Measurements from ENCODE around the gene PRKCH.

The PRKCH gene

GRCh38 chr14:61453103-61453767 lies 131.9 kb downstream of the PRKCH start:
- DNase-seq: no peak
- H3K9me3 ChIP-seq (ENCODE audit: control insufficient read depth, low read length): no peaks in the 10 kb centered on the region
- H3K4me1 ChIP-seq (ENCODE audit: control insufficient read depth, insufficient read depth, low read length, poor library complexity, severe bottlenecking): peaks cover 74% of the 10 kb centered on the region
- H3K27me3 ChIP-seq (replicated peaks; ENCODE audit: control insufficient read depth, insufficient read depth, low read length, poor library complexity, severe bottlenecking): no peaks in the 10 kb centered on the region
- H3K27ac ChIP-seq (ENCODE audit: insufficient read depth, low read length, poor library complexity, severe bottlenecking): peak overlapping the region; percentile 56
- peaks cover 48% of the 10 kb centered on the region for H3K36me3 ChIP-seq (ENCODE audit: control insufficient read depth, insufficient read depth, low read length)
- H3K4me3 ChIP-seq (ENCODE audit: insufficient read depth, low read depth, low read length, poor library complexity, severe bottlenecking): peak overlapping the region; percentile 9

- Histone ChIP-seq H3K36me3 (ENCODE audit: control insufficient read depth, insufficient read depth, low read length) (peaks cover 61% of the 10 kb centered on the region), H3K4me1 (ENCODE audit: control insufficient read depth, insufficient read depth, low read length, poor library complexity, severe bottlenecking) (peaks cover 65% of the 10 kb centered on the region), H3K9me3 (ENCODE audit: control insufficient read depth, low read length) (no peaks in the 10 kb centered on the region), H3K4me3 (ENCODE audit: insufficient read depth, low read depth, low read length, poor library complexity, severe bottlenecking) (no peak overlapping the region), H3K27ac (ENCODE audit: insufficient read depth, low read length, poor library complexity, severe bottlenecking) (peak overlapping the region; percentile 56), H3K27me3 (replicated peaks; ENCODE audit: control insufficient read depth, insufficient read depth, low read length, poor library complexity, severe bottlenecking) (no peaks in the 10 kb centered on the region)
- DNase-seq: no peak
Measured at GRCh38 chr14:61454545-61454944, 133.2 kb downstream of the PRKCH start.

- Histone ChIP-seq H3K4me3 (ENCODE audit: insufficient read depth, low read depth, low read length, poor library complexity, severe bottlenecking) (no peak overlapping the region), H3K9me3 (ENCODE audit: control insufficient read depth, low read length) (no peaks in the 10 kb centered on the region), H3K27ac (ENCODE audit: insufficient read depth, low read length, poor library complexity, severe bottlenecking) (no peak overlapping the region), H3K27me3 (replicated peaks; ENCODE audit: control insufficient read depth, insufficient read depth, low read length, poor library complexity, severe bottlenecking) (no peaks in the 10 kb centered on the region), H3K4me1 (ENCODE audit: control insufficient read depth, insufficient read depth, low read length, poor library complexity, severe bottlenecking) (peaks cover 61% of the 10 kb centered on the region), H3K36me3 (ENCODE audit: control insufficient read depth, insufficient read depth, low read length) (peaks cover 66% of the 10 kb centered on the region)
- DNase-seq: no peak
Measured at GRCh38 chr14:61455351-61455750, 134.0 kb downstream of the PRKCH start.

DNA sequence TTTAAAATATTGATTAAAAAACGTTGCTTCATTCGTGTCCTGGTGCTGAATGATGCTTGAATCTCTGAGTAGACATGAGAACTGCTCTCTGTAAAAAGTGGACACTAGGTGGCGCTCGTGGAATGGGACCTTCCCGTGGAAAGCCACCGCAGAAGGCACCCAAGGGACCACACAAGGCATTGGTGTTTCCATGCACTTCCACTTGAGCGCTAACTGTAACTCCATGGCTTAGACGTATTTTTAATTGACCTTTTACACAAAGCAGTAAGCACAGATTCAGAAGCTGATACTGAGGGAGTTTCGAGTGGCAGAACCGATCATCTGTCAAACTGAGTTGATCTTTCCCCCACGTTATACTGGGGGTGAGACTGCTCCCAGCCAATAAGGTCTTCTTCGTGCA lies 135.3 kb downstream of the PRKCH start:
- Histone ChIP-seq H3K27me3 (replicated peaks; ENCODE audit: control insufficient read depth, insufficient read depth, low read length, poor library complexity, severe bottlenecking) (no peaks in the 10 kb centered on the region), H3K4me3 (ENCODE audit: insufficient read depth, low read depth, low read length, poor library complexity, severe bottlenecking) (no peak overlapping the region), H3K27ac (ENCODE audit: insufficient read depth, low read length, poor library complexity, severe bottlenecking) (no peak overlapping the region), H3K4me1 (ENCODE audit: control insufficient read depth, insufficient read depth, low read length, poor library complexity, severe bottlenecking) (peaks cover 59% of the 10 kb centered on the region), H3K9me3 (ENCODE audit: control insufficient read depth, low read length) (no peaks in the 10 kb centered on the region), H3K36me3 (ENCODE audit: control insufficient read depth, insufficient read depth, low read length) (peaks cover 69% of the 10 kb centered on the region)
- peak; percentile 58 to 77 (median 73) for DNase-seq

GRCh38 chr14:61458766-61459165 lies 137.4 kb downstream of the PRKCH start:
- Histone ChIP-seq H3K36me3 (ENCODE audit: control insufficient read depth, insufficient read depth, low read length) (peaks cover 76% of the 10 kb centered on the region), H3K4me1 (ENCODE audit: control insufficient read depth, insufficient read depth, low read length, poor library complexity, severe bottlenecking) (peaks cover 41% of the 10 kb centered on the region), H3K4me3 (ENCODE audit: insufficient read depth, low read depth, low read length, poor library complexity, severe bottlenecking) (no peak overlapping the region), H3K27ac (ENCODE audit: insufficient read depth, low read length, poor library complexity, severe bottlenecking) (no peak overlapping the region), H3K27me3 (replicated peaks; ENCODE audit: control insufficient read depth, insufficient read depth, low read length, poor library complexity, severe bottlenecking) (no peaks in the 10 kb centered on the region), H3K9me3 (ENCODE audit: control insufficient read depth, low read length) (no peaks in the 10 kb centered on the region)
- no peak for DNase-seq

DNA sequence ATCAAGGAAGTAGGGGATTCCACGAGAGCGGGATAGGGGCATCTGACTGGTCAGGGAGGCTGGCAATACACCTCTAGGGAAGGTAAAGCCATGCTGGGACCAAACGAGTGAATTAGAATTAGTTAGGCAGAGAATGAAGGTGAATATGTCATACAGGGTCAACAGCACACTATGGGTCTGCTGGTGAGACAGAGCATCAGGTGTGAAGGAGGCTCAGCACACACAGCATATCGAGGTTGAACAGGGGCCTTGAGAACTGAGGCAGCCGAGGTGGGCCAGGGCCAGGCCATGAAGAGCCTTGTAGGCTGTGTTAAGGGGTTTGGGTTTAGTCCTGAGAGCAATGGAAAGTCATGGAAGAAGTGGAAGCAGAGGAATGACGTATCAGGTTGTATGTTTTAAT lies 137.8 kb downstream of the PRKCH start:
- H3K4me1 ChIP-seq (ENCODE audit: control insufficient read depth, insufficient read depth, low read length, poor library complexity, severe bottlenecking): peaks cover 36% of the 10 kb centered on the region
- no peaks in the 10 kb centered on the region for H3K9me3 ChIP-seq (ENCODE audit: control insufficient read depth, low read length)
- no peak for DNase-seq

GRCh38 chr14:61460063-61460462 lies 138.7 kb downstream of the PRKCH start:
- Histone ChIP-seq H3K4me1 (ENCODE audit: control insufficient read depth, insufficient read depth, low read length, poor library complexity, severe bottlenecking) (peaks cover 28% of the 10 kb centered on the region), H3K27ac (ENCODE audit: insufficient read depth, low read length, poor library complexity, severe bottlenecking) (peak overlapping the region; percentile 43), H3K9me3 (ENCODE audit: control insufficient read depth, low read length) (no peaks in the 10 kb centered on the region), H3K4me3 (ENCODE audit: insufficient read depth, low read depth, low read length, poor library complexity, severe bottlenecking) (no peak overlapping the region), H3K27me3 (replicated peaks; ENCODE audit: control insufficient read depth, insufficient read depth, low read length, poor library complexity, severe bottlenecking) (no peaks in the 10 kb centered on the region), H3K36me3 (ENCODE audit: control insufficient read depth, insufficient read depth, low read length) (peaks cover 76% of the 10 kb centered on the region)
- DNase-seq: no peak

More for the DNA sequence above, 137.8 kb downstream of the PRKCH start:
- H3K27me3 ChIP-seq (replicated peaks; ENCODE audit: control insufficient read depth, insufficient read depth, low read length, poor library complexity, severe bottlenecking): no peaks in the 10 kb centered on the region
- no peak overlapping the region for H3K27ac ChIP-seq (ENCODE audit: insufficient read depth, low read length, poor library complexity, severe bottlenecking)
- peaks cover 80% of the 10 kb centered on the region for H3K36me3 ChIP-seq (ENCODE audit: control insufficient read depth, insufficient read depth, low read length)
- no peak overlapping the region for H3K4me3 ChIP-seq (ENCODE audit: insufficient read depth, low read depth, low read length, poor library complexity, severe bottlenecking)

DNA sequence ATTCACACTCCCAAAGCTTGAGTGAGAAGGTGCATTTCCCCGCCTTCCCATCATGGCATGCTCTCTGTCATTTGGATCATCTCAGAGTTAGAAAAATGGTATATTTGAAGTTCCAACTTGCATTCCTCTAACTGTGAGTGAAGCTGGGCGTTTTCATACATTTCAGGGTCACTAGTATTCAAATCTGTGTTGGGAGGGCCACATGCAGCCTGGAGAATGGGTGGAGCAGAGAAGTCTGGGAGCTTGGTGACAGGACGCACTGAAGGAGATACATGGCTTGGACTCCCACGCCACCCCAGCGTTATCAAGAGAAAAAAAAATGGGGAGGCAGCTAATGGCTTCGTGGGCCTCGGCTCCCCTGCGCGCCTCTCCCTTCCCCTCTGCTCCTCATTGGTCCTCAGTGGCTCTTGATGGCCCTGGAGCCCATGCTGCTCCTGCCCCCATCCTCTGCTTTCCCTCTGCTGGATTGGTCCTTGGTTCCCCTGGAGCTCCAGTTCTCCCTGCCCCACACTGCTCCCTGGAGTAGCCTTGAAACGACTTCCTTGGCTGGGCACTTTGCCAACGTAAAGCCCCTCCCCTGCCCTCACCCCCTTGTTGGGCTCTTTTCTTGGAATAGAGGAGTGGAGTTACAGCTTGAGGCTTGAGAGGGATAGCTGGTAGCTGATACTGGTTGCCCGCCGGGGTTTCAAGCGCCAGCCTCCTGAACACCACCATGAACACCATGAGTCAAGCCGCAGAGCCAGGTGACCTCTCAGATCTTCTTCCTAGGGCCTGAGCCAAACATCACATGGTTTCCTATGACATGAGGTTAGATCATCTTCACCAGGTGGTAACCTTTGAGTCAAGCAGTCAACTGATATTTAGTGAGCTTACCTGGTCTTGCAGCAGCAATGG lies 139.6 kb downstream of the PRKCH start:
- DNase-seq: peak in 2 of 3 donors; percentile 32 to 47
- no peaks in the 10 kb centered on the region for H3K9me3 ChIP-seq (ENCODE audit: control insufficient read depth, low read length)
- H3K36me3 ChIP-seq (ENCODE audit: control insufficient read depth, insufficient read depth, low read length): peaks cover 74% of the 10 kb centered on the region
- peak overlapping the region; percentile 43 for H3K27ac ChIP-seq (ENCODE audit: insufficient read depth, low read length, poor library complexity, severe bottlenecking)
- no peaks in the 10 kb centered on the region for H3K27me3 ChIP-seq (replicated peaks; ENCODE audit: control insufficient read depth, insufficient read depth, low read length, poor library complexity, severe bottlenecking)
- no peak overlapping the region for H3K4me3 ChIP-seq (ENCODE audit: insufficient read depth, low read depth, low read length, poor library complexity, severe bottlenecking)
- peaks cover 19% of the 10 kb centered on the region for H3K4me1 ChIP-seq (ENCODE audit: control insufficient read depth, insufficient read depth, low read length, poor library complexity, severe bottlenecking)

GRCh38 chr14:61461808-61462275 lies 140.5 kb downstream of the PRKCH start:
- Histone ChIP-seq H3K27me3 (replicated peaks; ENCODE audit: control insufficient read depth, insufficient read depth, low read length, poor library complexity, severe bottlenecking) (no peaks in the 10 kb centered on the region), H3K9me3 (ENCODE audit: control insufficient read depth, low read length) (no peaks in the 10 kb centered on the region), H3K27ac (ENCODE audit: insufficient read depth, low read length, poor library complexity, severe bottlenecking) (no peak overlapping the region), H3K4me1 (ENCODE audit: control insufficient read depth, insufficient read depth, low read length, poor library complexity, severe bottlenecking) (peaks cover 13% of the 10 kb centered on the region), H3K36me3 (ENCODE audit: control insufficient read depth, insufficient read depth, low read length) (peaks cover 72% of the 10 kb centered on the region), H3K4me3 (ENCODE audit: insufficient read depth, low read depth, low read length, poor library complexity, severe bottlenecking) (no peak overlapping the region)
- DNase-seq: peak in 1 of 3 donors; percentile 45
